ENCODE data around the gene TCF20. TPM values are rescaled to one million over a fixed set of nuclear protein-coding genes. Genes with fewer than 3 reads are reported as not detected.

Gene TCF20
- total and polyA plus RNA-seq, 2 donors (not counting 1 experiment from before 2014, with no cell fraction given), result 16.4 to 81.3 TPM

DNA sequence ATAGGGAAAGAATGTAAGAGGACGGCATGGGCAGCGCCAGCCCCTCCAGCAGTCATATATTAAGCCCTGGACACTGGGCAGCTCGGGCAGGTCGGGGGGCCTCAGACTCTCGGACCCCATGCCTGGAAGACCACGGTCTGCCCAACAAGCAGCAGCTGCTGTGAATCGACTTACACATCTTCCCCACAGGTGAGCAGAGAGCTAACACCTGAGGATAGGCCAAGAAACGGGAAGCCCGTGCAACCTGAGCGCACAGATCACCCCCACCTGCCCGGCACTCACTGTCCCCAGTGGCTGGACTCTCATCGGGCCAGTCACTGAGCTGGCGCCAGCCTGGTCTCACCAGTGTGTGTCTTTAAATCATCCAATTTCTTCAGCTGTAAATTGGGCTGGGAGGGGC, 4.7 kb upstream of the TCF20 start:
- CTCF ChIA-PET, result interaction anchor here (0.6 kb wide), 1 partner anchor 184 kb away, joined by 5 read pairs; no protein-coding TSS in a partner anchor
- H2AFZ ChIP-seq (ENCODE audit: insufficient read depth, low read depth, low read length, poor library complexity, severe bottlenecking), result no peak overlapping the region
- no peaks in the 10 kb centered on the region for H3K36me3 ChIP-seq (replicated peaks in 1 of 2; ENCODE audit: control extremely low read depth in 1 of 2, control insufficient read depth in 1 of 2, extremely low read depth in 1 of 2, insufficient read depth in 2 of 2, low read length in 1 of 2)
- no peak overlapping the region for H3K4me2 ChIP-seq (replicated peaks; ENCODE audit: low read depth, low read length, poor library complexity, severe bottlenecking)
- no peak for DNase-seq
- intact Hi-C loops (cut with micrococcal nuclease), result no loop called here
- no peak overlapping the region for H3K4me3 ChIP-seq (ENCODE audit: control extremely low read depth in 1 of 5, extremely low read depth in 1 of 5, insufficient read depth in 1 of 5, low read depth in 2 of 5, low read length in 4 of 5)
- no peak overlapping the region for H3K9ac ChIP-seq (ENCODE audit: low read length)
- H4K20me1 ChIP-seq (ENCODE audit: control insufficient read depth, insufficient read depth, low read length, poor library complexity, severe bottlenecking), result peaks cover 14% of the 10 kb centered on the region
- no peak for TF ChIP-seq EZH2 (IDR thresholded peaks at IDR 0.05; ENCODE audit: borderline replicate concordance, insufficient read depth, low read depth, low read length, poor library complexity, severe bottlenecking)
- TF ChIP-seq, protein P1, sequence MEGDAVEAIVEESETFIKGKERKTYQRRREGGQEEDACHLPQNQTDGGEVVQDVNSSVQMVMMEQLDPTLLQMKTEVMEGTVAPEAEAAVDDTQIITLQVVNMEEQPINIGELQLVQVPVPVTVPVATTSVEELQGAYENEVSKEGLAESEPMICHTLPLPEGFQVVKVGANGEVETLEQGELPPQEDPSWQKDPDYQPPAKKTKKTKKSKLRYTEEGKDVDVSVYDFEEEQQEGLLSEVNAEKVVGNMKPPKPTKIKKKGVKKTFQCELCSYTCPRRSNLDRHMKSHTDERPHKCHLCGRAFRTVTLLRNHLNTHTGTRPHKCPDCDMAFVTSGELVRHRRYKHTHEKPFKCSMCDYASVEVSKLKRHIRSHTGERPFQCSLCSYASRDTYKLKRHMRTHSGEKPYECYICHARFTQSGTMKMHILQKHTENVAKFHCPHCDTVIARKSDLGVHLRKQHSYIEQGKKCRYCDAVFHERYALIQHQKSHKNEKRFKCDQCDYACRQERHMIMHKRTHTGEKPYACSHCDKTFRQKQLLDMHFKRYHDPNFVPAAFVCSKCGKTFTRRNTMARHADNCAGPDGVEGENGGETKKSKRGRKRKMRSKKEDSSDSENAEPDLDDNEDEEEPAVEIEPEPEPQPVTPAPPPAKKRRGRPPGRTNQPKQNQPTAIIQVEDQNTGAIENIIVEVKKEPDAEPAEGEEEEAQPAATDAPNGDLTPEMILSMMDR (IDR thresholded peaks at IDR 0.05), result no peak
- H3K27me3 ChIP-seq (replicated peaks in 1 of 4; ENCODE audit: control extremely low read depth in 1 of 4, control insufficient read depth in 3 of 4, insufficient read depth in 4 of 4, low read length in 3 of 4), result no peaks in the 10 kb centered on the region
- POLR2A ChIA-PET, result no interaction called here
- H3K27me3 Mint-ChIP-seq, result peaks cover 3% of the 10 kb centered on the region
- WGBS (ENCODE audit: insufficient coverage), result 88% methylated on average over 13 of the region's 13 CpGs
- no peak for ATAC-seq (ENCODE audit: low read depth)
- H3K4me3 Mint-ChIP-seq, result no peak overlapping the region
- H3K4me1 Mint-ChIP-seq, result peaks cover 4% of the 10 kb centered on the region
- peaks cover 4 to 10% of the 10 kb centered on the region in 2 donors for H3K4me1 ChIP-seq (ENCODE audit: control insufficient read depth in 2 of 2, insufficient read depth in 2 of 2, low read length in 2 of 2)
- no peak overlapping the region for H3K27ac ChIP-seq (ENCODE audit: low read length in 2 of 2)
- no peaks in the 10 kb centered on the region for H3K9me3 Mint-ChIP-seq (ENCODE audit: insufficient read depth)
- no peak overlapping the region for H3K27ac Mint-ChIP-seq
- peaks cover 7% of the 10 kb centered on the region for H3K79me2 ChIP-seq (ENCODE audit: control insufficient read depth, insufficient read depth, low read length)
- peaks cover 0 to 5% (median 0%) of the 10 kb centered on the region in 3 donors for H3K9me3 ChIP-seq (ENCODE audit: control extremely low read depth in 1 of 3, control insufficient read depth in 2 of 3, insufficient read depth in 1 of 3, low read length in 2 of 3)

DNA sequence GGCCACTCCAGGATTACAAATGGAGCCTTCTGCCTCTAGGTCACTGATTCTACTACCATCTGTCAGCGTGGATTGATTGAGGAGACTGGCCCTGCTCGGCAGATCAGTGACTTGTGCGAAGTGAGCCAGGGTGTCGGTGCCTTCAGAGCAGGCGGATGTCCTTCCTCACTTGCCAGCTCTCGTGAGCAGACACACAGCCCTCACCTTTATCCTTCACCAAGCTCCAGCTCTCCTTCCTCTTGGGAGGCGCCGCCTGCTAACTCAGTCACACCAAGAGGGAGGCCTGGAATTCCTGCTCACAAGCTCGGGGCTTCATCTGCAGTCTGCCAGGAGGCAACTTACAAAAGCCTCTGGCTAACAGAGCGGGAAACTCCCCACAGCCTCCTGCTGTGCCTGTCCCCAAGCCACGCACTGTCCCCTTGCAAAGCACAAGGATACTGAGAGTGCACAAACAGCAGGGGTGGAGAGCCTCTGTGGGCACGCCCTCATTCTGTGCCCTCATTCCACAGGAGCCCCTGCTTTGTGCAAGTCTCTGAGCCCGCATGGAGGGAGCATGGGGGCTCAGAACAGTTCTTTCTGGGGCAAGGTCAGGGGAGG, 3.5 kb upstream of the TCF20 start:
- H2AFZ ChIP-seq (ENCODE audit: insufficient read depth, low read depth, low read length, poor library complexity, severe bottlenecking), result no peak overlapping the region
- H3K4me2 ChIP-seq (replicated peaks; ENCODE audit: low read depth, low read length, poor library complexity, severe bottlenecking), result no peak overlapping the region
- H3K4me3 Mint-ChIP-seq, result no peak overlapping the region
- H3K36me3 ChIP-seq (replicated peaks in 1 of 2; ENCODE audit: control extremely low read depth in 1 of 2, control insufficient read depth in 1 of 2, extremely low read depth in 1 of 2, insufficient read depth in 2 of 2, low read length in 1 of 2), result no peaks in the 10 kb centered on the region
- H3K9me3 Mint-ChIP-seq (ENCODE audit: insufficient read depth), result no peaks in the 10 kb centered on the region
- no peak overlapping the region for H3K27ac ChIP-seq (ENCODE audit: low read length in 2 of 2)
- H3K27ac Mint-ChIP-seq, result no peak overlapping the region
- no peak for TF ChIP-seq EZH2 (IDR thresholded peaks at IDR 0.05; ENCODE audit: borderline replicate concordance, insufficient read depth, low read depth, low read length, poor library complexity, severe bottlenecking)
- TF ChIP-seq, protein P1 (IDR thresholded peaks at IDR 0.05), result no peak
- CTCF ChIA-PET, result interaction anchor here (1.0 kb wide), 1 partner anchor 14 kb away, joined by 3 read pairs; no protein-coding TSS in a partner anchor
- peaks cover 6 to 15% of the 10 kb centered on the region in 2 donors for H3K4me1 ChIP-seq (ENCODE audit: control insufficient read depth in 2 of 2, insufficient read depth in 2 of 2, low read length in 2 of 2)
- intact Hi-C loops (cut with micrococcal nuclease), result no loop called here
- peaks cover 0 to 5% (median 0%) of the 10 kb centered on the region in 3 donors for H3K9me3 ChIP-seq (ENCODE audit: control extremely low read depth in 1 of 3, control insufficient read depth in 2 of 3, insufficient read depth in 1 of 3, low read length in 2 of 3)
- no peak overlapping the region for H3K4me3 ChIP-seq (ENCODE audit: control extremely low read depth in 1 of 5, extremely low read depth in 1 of 5, insufficient read depth in 1 of 5, low read depth in 2 of 5, low read length in 4 of 5)
- WGBS (ENCODE audit: insufficient coverage), result 92% methylated on average over 13 of the region's 13 CpGs
- POLR2A ChIA-PET, result no interaction called here
- ATAC-seq (ENCODE audit: low read depth) (no peak), DNase-seq (no peak)
- no peak overlapping the region for H3K9ac ChIP-seq (ENCODE audit: low read length)
- peaks cover 10% of the 10 kb centered on the region for H3K4me1 Mint-ChIP-seq
- no peaks in the 10 kb centered on the region for H3K27me3 ChIP-seq (replicated peaks in 1 of 4; ENCODE audit: control extremely low read depth in 1 of 4, control insufficient read depth in 3 of 4, insufficient read depth in 4 of 4, low read length in 3 of 4)
- H4K20me1 ChIP-seq (ENCODE audit: control insufficient read depth, insufficient read depth, low read length, poor library complexity, severe bottlenecking), result peaks cover 24% of the 10 kb centered on the region
- H3K79me2 ChIP-seq (ENCODE audit: control insufficient read depth, insufficient read depth, low read length), result peaks cover 18% of the 10 kb centered on the region
- no peaks in the 10 kb centered on the region for H3K27me3 Mint-ChIP-seq

Data from B cell (primary cell).